Aorta (tissue), 5 donors: ENCODE results near the gene FAM180A. TPM values are rescaled to one million over a fixed set of nuclear protein-coding genes. Genes with fewer than 3 reads are reported as not detected.

ENCODE experiments used
- ATAC-seq: fragments of 200-7000 bp; cut with Tn5 transposase; one replicate; pipeline ENCODE4 v1.9.1; 2022; ENCODE audit warnings: moderate library complexity; ENCODE audit not compliant: low FRiP score
- DNase-seq, 2 donors: peaks; one replicate each; pipeline ENCODE4 v3.0.0-alpha.2; 2020
- H3K27ac ChIP-seq, 2 donors: one replicate each; pipeline ENCODE4 v1.5.1; 2013; ENCODE audit warnings: low read length in 2 of 2, mild to moderate bottlenecking in 2 of 2, moderate library complexity in 2 of 2, control low read depth in 1 of 2, inconsistent platforms in 1 of 2, low read depth in 1 of 2
- H3K27me3 ChIP-seq, 2 donors: one replicate each; pipeline ENCODE4 v1.6.1; 2013; ENCODE audit warnings: control low read depth in 1 of 2, low read length in 1 of 2, mild to moderate bottlenecking in 1 of 2, moderate library complexity in 1 of 2; ENCODE audit not compliant: insufficient read depth in 2 of 2, control insufficient read depth in 1 of 2
- H3K36me3 ChIP-seq, 2 donors: one replicate each; pipeline ENCODE4 v1.6.1; 2013; ENCODE audit warnings: control low read depth in 1 of 2, low read length in 1 of 2, mild to moderate bottlenecking in 1 of 2; ENCODE audit not compliant: insufficient read depth in 2 of 2, control insufficient read depth in 1 of 2
- H3K4me1 ChIP-seq, 2 donors: one replicate each; pipeline ENCODE4 v1.6.1; 2013; ENCODE audit warnings: low read length in 2 of 2, control low read depth in 1 of 2, mild to moderate bottlenecking in 1 of 2, moderate library complexity in 1 of 2; ENCODE audit not compliant: insufficient read depth in 2 of 2, control insufficient read depth in 1 of 2
- H3K4me3 ChIP-seq, 2 donors: one replicate each; pipeline ENCODE4 v1.5.1; 2013; ENCODE audit warnings: low read length in 2 of 2, control low read depth in 1 of 2, mild to moderate bottlenecking in 1 of 2
- H3K9me3 ChIP-seq: one replicate; pipeline ENCODE4 v1.6.1; 2013; ENCODE audit warnings: mild to moderate bottlenecking, low read length; ENCODE audit not compliant: control insufficient read depth
- WGBS, 2 donors: extraction: QIAGEN DNeasy Blood & Tissue Kit; methylation state at CpG; one replicate each; pipeline ENCODE4 v1.1.7; 2013; 5-methylcytosine and 5-hydroxymethylcytosine counted together
- intact Hi-C, 2 donors: fragments of 100-400 bp; cut with DNase I; formaldehyde crosslinking; loops; one replicate each; pipeline versions ENCODE4 v1.14.2 to v1.15.0; 2022
- long read RNA-seq, 2 donors: library from polyadenylated mRNA; unstranded; transcript quantifications; one replicate each; pipeline ENCODE4 v2.0.0, GENCODE V29; 2020 to 2021
- polyA plus RNA-seq, 2 donors: library from polyadenylated mRNA; stranded (reverse); fragments of 200-250 nt; gene quantifications; one replicate each; pipeline ENCODE4 v1.2.3, GENCODE V29; 2013
- total RNA-seq, 2 donors: library from RNA; stranded (reverse); fragmentation: NEBNext Ultra II Directional; extraction: Animal tissue kit (Norgen Biotek cat#: 25700); gene quantifications; one replicate each; pipeline ENCODE4 v1.2.1, GENCODE V29; 2021
- donor health status: healthy with polysubstance abuse.
- donor health status: Bipolar disorder and iron deficiency.
- donor health status: DM: no; HTN: no; CAD: no.
- donor health status: DM: no; HTN: no; CAD: no.
- donor health status: DM: yes; HTN: yes; CAD: no.

The FAM180A gene
- total RNA-seq (10 to 100 TPM; 61.8 to 67.1 TPM), polyA plus RNA-seq (10 to 100 TPM in 1 of 2 donors, 1 to 10 TPM in 1; 4.5 to 10.0 TPM)
- long read RNA-seq, donor 1, transcript FAM180A-202 (3 exons, 1,073 nt) = major isoform, 31 of 62 reads
- long read RNA-seq, donor 1, partial matches to known transcripts = 5 of 62 reads
- long read RNA-seq, donor 1, other reads (novel, unspliced or antisense) = 26 of 62 reads
- long read RNA-seq, donor 2, transcript FAM180A-202 (3 exons, 1,073 nt) = major isoform, 11 of 18 reads
- long read RNA-seq, donor 2, partial matches to known transcripts = 0 of 18 reads
- long read RNA-seq, donor 2, other reads (novel, unspliced or antisense) = 7 of 18 reads

GRCh38 chr7:135748770-135749169 lies at the start of gene FAM180A:
FAM180A (minus strand) TSS chr7:135748813; CDS start chr7:135748580, 233 bp downstream.
- H3K4me3 ChIP-seq = peak within 1 kb of the TSS; percentile 30 to 65
- no peaks in the 10 kb centered on the region for H3K4me1 ChIP-seq
- peak; percentile 77 for ATAC-seq
- DNase-seq = peak; percentile 88 to 90
- no peaks in the 10 kb centered on the region for H3K27me3 ChIP-seq
- peak within 1 kb of the TSS; percentile 85 to 93 for H3K27ac ChIP-seq
- 5 to 7% methylated on average over 11 of the region's 11 CpGs for WGBS, 2 donors
- H3K9me3 ChIP-seq = no peaks in the 10 kb centered on the region
- H3K36me3 ChIP-seq = no peaks in the 10 kb centered on the region
- intact Hi-C loops = loop anchor here (5.0 to 10.0 kb wide), 5 partner anchors 36 to 86 kb away; partner anchors contain the start of gene STMP1 (in 1 of the 2)

DNA sequence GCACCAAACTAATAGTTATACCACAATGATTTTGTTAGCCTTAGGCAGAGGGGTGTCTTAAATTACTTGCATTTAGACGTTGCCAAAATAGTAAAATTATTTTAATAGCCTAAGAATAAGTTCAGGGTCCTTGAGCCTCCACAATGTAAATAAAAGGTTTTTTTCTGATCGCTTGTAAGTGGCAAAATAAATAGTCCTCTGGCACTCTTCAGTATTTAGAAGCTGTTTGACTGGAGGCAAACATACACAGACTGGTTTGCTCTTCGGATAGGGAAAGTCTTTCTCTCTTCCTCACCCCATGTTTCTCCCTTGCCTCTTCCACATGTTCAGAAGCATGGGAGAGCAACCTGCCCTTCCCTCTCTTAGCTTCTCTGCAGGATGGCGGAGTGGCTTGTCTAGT lies 49.5 kb upstream of the FAM180A start:
- WGBS, 2 donors = 52 to 65% methylated on average over 4 of the region's 4 CpGs
- intact Hi-C loops = loop anchor here (5.0 to 10.0 kb wide), 5 partner anchors 36 to 136 kb away; partner anchors contain the start of genes FAM180A (in 2 of the 2) and STMP1 (in 1 of the 2)

DNA sequence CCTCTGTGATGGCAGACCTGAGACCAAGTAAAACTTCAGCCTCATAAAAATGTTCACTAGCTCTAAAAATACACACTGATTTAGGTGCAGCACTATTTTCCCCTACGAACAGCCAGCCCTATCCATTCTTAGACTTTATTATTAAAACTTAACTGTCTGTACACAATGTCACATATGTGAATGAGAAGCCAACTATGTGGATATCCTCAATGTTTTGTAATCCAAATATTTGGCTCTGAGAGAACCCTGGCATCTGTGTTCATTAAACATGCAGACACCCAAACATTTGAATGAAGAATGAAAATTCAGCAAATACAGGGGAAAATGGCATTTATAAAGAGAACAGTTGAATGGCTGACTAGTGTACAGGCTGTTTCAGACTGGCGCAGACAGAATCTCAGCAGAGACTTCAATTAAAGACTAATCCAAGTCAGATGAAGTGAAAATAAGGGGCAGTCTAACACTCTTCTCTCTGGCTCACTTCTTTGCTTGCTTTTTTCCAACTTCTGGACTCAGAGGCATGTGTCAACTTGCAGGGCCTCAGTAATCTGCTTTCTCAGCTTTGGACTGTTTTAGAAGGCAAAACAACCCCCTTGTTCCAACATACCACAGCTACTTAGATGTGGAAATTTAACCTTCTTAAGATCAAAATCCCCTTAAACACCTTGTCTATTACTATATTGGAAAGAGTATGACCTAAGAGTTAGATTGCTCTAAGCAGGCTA lies 47.4 kb upstream of the FAM180A start:
- WGBS, 2 donors = 6 to 15% methylated on average over 2 of the region's 2 CpGs
- Histone ChIP-seq H3K9me3 (no peaks in the 10 kb centered on the region), H3K27ac (peak overlapping the region; percentile 93 to 97), H3K4me3 (no peak overlapping the region), H3K36me3 (no peaks in the 10 kb centered on the region), H3K27me3 (no peaks in the 10 kb centered on the region), H3K4me1 (peaks cover 0 to 2% of the 10 kb centered on the region in 2 donors)
- intact Hi-C loops = loop anchor here (2.0 to 10.0 kb wide), 6 partner anchors 34 to 134 kb away; partner anchors contain the start of genes FAM180A (in 2 of the 2) and STMP1 (in 1 of the 2)
- DNase-seq = no peak
- ATAC-seq = peak; percentile 19

More for the DNA sequence above, 49.5 kb upstream of the FAM180A start:
- H3K4me3 ChIP-seq = no peak overlapping the region
- ATAC-seq = no peak
- peak overlapping the region in 1 of 2 donors; percentile 42 for H3K27ac ChIP-seq
- H3K27me3 ChIP-seq = no peaks in the 10 kb centered on the region
- H3K9me3 ChIP-seq = no peaks in the 10 kb centered on the region
- H3K36me3 ChIP-seq = no peaks in the 10 kb centered on the region
- peaks cover 0 to 2% of the 10 kb centered on the region in 2 donors for H3K4me1 ChIP-seq
- DNase-seq = no peak

- intact Hi-C loops = loop anchor here in 1 of 2 donors (10.0 kb wide), 1 partner anchor 49 kb away; the partner anchor contains the start of gene FAM180A
- Histone ChIP-seq H3K27ac (no peak overlapping the region), H3K36me3 (no peaks in the 10 kb centered on the region), H3K4me1 (peaks cover 0 to 2% of the 10 kb centered on the region in 2 donors), H3K4me3 (no peak overlapping the region), H3K27me3 (no peaks in the 10 kb centered on the region), H3K9me3 (no peaks in the 10 kb centered on the region)
- ATAC-seq (no peak), DNase-seq (no peak)
- 98 to 100% methylated on average over 2 of the region's 2 CpGs for WGBS, 2 donors
These were observed 45.2 kb upstream of the FAM180A start for GRCh38 chr7:135793841-135794240.

- no peaks in the 10 kb centered on the region for H3K9me3 ChIP-seq
- no peaks in the 10 kb centered on the region for H3K27me3 ChIP-seq
- peaks cover 0 to 2% of the 10 kb centered on the region in 2 donors for H3K4me1 ChIP-seq
- DNase-seq = no peak
- no peak overlapping the region for H3K4me3 ChIP-seq
- no peak overlapping the region for H3K27ac ChIP-seq
- 91 to 94% methylated on average over 9 of the region's 9 CpGs for WGBS, 2 donors
- no peaks in the 10 kb centered on the region for H3K36me3 ChIP-seq
- intact Hi-C loops = loop anchor here in 1 of 2 donors (10.0 kb wide), 1 partner anchor 48 kb away; the partner anchor contains the start of gene FAM180A
- ATAC-seq = no peak
These were observed 44.3 kb upstream of the FAM180A start for GRCh38 chr7:135792866-135793265.

- ATAC-seq (no peak), DNase-seq (no peak)
- no peaks in the 10 kb centered on the region for H3K36me3 ChIP-seq
- H3K27ac ChIP-seq = no peak overlapping the region
- no peaks in the 10 kb centered on the region for H3K9me3 ChIP-seq
- H3K4me3 ChIP-seq = no peak overlapping the region
- intact Hi-C loops = loop anchor here in 1 of 2 donors (10.0 kb wide), 1 partner anchor 48 kb away; the partner anchor contains the start of gene FAM180A
- H3K27me3 ChIP-seq = no peaks in the 10 kb centered on the region
- WGBS, 2 donors = 88 to 89% methylated on average over 4 of the region's 4 CpGs
- H3K4me1 ChIP-seq = peaks cover 0 to 2% of the 10 kb centered on the region in 2 donors
These were observed 43.7 kb upstream of the FAM180A start for GRCh38 chr7:135792363-135792668.

DNA sequence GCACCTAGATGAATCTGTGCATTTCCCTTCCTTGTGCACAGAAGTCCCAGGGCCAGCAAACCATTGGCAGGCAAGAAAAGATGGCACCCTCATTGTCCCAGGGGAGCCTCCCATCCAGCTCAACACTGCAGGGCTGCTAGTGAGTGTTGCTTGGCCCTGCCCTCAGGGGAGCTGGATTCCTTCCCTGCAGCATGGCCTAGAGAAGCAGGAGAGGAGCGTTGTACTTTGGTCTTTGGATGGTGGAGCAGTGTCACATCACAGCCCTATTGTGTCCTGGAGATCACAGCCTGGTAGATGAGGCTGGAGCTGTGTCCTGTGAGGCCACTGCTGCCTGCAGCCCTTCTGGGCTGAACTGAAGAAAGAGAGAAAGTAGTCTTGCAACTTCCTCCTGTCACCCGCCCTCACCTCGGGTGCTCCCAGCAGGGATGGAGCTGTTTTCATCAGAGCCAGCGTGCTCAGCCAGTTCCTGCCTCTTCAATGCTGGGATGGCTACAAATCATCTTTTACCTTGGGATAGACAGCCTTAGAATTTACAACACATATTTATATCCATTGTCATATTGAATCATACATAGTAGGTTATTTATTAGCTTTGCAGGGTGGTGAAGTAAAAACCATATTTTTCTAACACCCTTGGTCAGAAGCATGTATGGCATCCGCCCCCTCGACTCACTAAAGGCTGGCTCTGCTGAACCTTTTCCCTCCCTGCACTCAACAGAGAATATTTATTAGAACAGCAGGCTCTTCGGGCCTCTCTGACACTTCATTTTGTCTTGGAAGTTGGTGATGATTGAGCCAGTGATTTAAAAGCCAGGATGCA lies 43.1 kb upstream of the FAM180A start:
- H3K36me3 ChIP-seq = no peaks in the 10 kb centered on the region
- peaks cover 0 to 2% of the 10 kb centered on the region in 2 donors for H3K4me1 ChIP-seq
- H3K27ac ChIP-seq = no peak overlapping the region
- no peak overlapping the region for H3K4me3 ChIP-seq
- no peaks in the 10 kb centered on the region for H3K9me3 ChIP-seq
- WGBS, 2 donors = 58 to 69% methylated on average over 7 of the region's 7 CpGs
- DNase-seq (no peak), ATAC-seq (no peak)
- intact Hi-C loops = loop anchor here in 1 of 2 donors (10.0 kb wide), 1 partner anchor 47 kb away; the partner anchor contains the start of gene FAM180A
- no peaks in the 10 kb centered on the region for H3K27me3 ChIP-seq

- no peak for ATAC-seq
- Histone ChIP-seq H3K27ac (no peak overlapping the region), H3K27me3 (no peaks in the 10 kb centered on the region), H3K4me1 (no peaks in the 10 kb centered on the region), H3K36me3 (no peaks in the 10 kb centered on the region), H3K4me3 (no peak overlapping the region), H3K9me3 (no peaks in the 10 kb centered on the region)
- intact Hi-C loops = loop anchor here in 1 of 2 donors (10.0 kb wide), 1 partner anchor 46 kb away; the partner anchor contains the start of gene FAM180A
- 93% methylated on average over 11 of the region's 11 CpGs for WGBS, 2 donors
- DNase-seq = no peak
These were observed 41.9 kb upstream of the FAM180A start for GRCh38 chr7:135790371-135790977.
